Measurements from ENCODE around the gene LRRC8C. TPM values are rescaled to one million over a fixed set of nuclear protein-coding genes. Genes with fewer than 3 reads are reported as not detected.

LRRC8C gene
- total and polyA plus RNA-seq, 4 donors = 0.63 to 3.5 (median 1.5) TPM

DNA sequence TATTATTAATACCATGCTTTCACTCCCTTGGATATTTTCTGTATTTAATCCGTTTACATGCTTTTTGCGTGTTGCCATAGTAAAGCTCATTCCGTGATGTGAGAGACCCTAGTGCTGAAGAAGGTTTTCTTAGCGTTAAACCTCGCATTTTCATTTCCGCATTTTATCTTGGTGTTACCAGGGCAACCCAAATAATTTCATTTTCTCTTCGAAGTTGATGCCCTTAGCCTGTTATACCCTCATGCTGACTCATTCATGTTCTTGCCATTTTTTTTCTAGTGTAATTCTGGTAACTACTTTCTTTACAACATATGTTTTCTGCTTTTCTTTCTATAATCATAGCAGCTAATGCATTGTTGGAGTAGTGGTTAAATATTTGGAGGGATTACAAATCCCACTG lies 37.2 kb downstream of the LRRC8C start:
- Histone ChIP-seq H3K4me1 (ENCODE audit: control insufficient read depth in 4 of 4, insufficient read depth in 4 of 4, low read length in 3 of 4) (peaks cover 0 to 3% (median 0%) of the 10 kb centered on the region in 4 donors), H3K9me3 (ENCODE audit: control insufficient read depth in 4 of 4, low read length in 3 of 4) (peaks cover 0 to 3% (median 0%) of the 10 kb centered on the region in 4 donors), H3K27me3 (ENCODE audit: control insufficient read depth in 4 of 4, insufficient read depth in 4 of 4, low read length in 3 of 4) (no peaks in the 10 kb centered on the region), H3K9ac (ENCODE audit: low read depth in 1 of 2, low read length in 2 of 2) (no peak overlapping the region), H3K27ac (ENCODE audit: low read depth in 1 of 2, low read length in 2 of 2) (no peak overlapping the region), H3K4me3 (ENCODE audit: low read depth in 1 of 3, low read length in 3 of 3) (no peak overlapping the region), H3K36me3 (ENCODE audit: control insufficient read depth in 4 of 4, insufficient read depth in 3 of 4, low read depth in 1 of 4, low read length in 3 of 4) (no peaks in the 10 kb centered on the region)
- WGBS = 66% methylated on average over 7 of the region's 7 CpGs
- DNase-seq (ENCODE audit: low spot score) = no peak
- TF ChIP-seq MAX (IDR thresholded peaks at IDR 0.05) (no peak), JUND (IDR thresholded peaks at IDR 0.05) (peak in 1 of 2 donors; percentile 30), HNF4A (conservative IDR thresholded peaks at IDR 0.05) (no peak)
- TF ChIP-seq, protein P1, sequence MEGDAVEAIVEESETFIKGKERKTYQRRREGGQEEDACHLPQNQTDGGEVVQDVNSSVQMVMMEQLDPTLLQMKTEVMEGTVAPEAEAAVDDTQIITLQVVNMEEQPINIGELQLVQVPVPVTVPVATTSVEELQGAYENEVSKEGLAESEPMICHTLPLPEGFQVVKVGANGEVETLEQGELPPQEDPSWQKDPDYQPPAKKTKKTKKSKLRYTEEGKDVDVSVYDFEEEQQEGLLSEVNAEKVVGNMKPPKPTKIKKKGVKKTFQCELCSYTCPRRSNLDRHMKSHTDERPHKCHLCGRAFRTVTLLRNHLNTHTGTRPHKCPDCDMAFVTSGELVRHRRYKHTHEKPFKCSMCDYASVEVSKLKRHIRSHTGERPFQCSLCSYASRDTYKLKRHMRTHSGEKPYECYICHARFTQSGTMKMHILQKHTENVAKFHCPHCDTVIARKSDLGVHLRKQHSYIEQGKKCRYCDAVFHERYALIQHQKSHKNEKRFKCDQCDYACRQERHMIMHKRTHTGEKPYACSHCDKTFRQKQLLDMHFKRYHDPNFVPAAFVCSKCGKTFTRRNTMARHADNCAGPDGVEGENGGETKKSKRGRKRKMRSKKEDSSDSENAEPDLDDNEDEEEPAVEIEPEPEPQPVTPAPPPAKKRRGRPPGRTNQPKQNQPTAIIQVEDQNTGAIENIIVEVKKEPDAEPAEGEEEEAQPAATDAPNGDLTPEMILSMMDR (IDR thresholded peaks at IDR 0.05; ENCODE audit: low read depth, low read length, missing input control) = no peak
- TF ChIP-seq, protein P2, sequence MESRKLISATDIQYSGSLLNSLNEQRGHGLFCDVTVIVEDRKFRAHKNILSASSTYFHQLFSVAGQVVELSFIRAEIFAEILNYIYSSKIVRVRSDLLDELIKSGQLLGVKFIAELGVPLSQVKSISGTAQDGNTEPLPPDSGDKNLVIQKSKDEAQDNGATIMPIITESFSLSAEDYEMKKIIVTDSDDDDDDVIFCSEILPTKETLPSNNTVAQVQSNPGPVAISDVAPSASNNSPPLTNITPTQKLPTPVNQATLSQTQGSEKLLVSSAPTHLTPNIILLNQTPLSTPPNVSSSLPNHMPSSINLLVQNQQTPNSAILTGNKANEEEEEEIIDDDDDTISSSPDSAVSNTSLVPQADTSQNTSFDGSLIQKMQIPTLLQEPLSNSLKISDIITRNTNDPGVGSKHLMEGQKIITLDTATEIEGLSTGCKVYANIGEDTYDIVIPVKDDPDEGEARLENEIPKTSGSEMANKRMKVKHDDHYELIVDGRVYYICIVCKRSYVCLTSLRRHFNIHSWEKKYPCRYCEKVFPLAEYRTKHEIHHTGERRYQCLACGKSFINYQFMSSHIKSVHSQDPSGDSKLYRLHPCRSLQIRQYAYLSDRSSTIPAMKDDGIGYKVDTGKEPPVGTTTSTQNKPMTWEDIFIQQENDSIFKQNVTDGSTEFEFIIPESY (IDR thresholded peaks at IDR 0.05) = no peak

GRCh38 chr1:89670711-89671110 lies 37.8 kb downstream of the LRRC8C start:
- H3K27ac ChIP-seq (ENCODE audit: low read depth in 1 of 2, low read length in 2 of 2) = no peak overlapping the region
- H3K27me3 ChIP-seq (ENCODE audit: control insufficient read depth in 4 of 4, insufficient read depth in 4 of 4, low read length in 3 of 4) = no peaks in the 10 kb centered on the region
- peaks cover 0 to 3% (median 0%) of the 10 kb centered on the region in 4 donors for H3K4me1 ChIP-seq (ENCODE audit: control insufficient read depth in 4 of 4, insufficient read depth in 4 of 4, low read length in 3 of 4)
- no peaks in the 10 kb centered on the region for H3K36me3 ChIP-seq (ENCODE audit: control insufficient read depth in 4 of 4, insufficient read depth in 3 of 4, low read depth in 1 of 4, low read length in 3 of 4)
- TF ChIP-seq EGR1 (IDR thresholded peaks at IDR 0.05; ENCODE audit: low read depth in 2 of 2) (no peak), FOXA1 (IDR thresholded peaks at IDR 0.05) (no peak), MAX (IDR thresholded peaks at IDR 0.05) (no peak), FOXA2 (IDR thresholded peaks at IDR 0.05) (no peak)
- no peak for DNase-seq (ENCODE audit: low spot score)
- H3K4me3 ChIP-seq (ENCODE audit: low read depth in 1 of 3, low read length in 3 of 3) = no peak overlapping the region
- no peak overlapping the region for H3K9ac ChIP-seq (ENCODE audit: low read depth in 1 of 2, low read length in 2 of 2)
- peaks cover 0 to 3% (median 0%) of the 10 kb centered on the region in 4 donors for H3K9me3 ChIP-seq (ENCODE audit: control insufficient read depth in 4 of 4, low read length in 3 of 4)

DNA sequence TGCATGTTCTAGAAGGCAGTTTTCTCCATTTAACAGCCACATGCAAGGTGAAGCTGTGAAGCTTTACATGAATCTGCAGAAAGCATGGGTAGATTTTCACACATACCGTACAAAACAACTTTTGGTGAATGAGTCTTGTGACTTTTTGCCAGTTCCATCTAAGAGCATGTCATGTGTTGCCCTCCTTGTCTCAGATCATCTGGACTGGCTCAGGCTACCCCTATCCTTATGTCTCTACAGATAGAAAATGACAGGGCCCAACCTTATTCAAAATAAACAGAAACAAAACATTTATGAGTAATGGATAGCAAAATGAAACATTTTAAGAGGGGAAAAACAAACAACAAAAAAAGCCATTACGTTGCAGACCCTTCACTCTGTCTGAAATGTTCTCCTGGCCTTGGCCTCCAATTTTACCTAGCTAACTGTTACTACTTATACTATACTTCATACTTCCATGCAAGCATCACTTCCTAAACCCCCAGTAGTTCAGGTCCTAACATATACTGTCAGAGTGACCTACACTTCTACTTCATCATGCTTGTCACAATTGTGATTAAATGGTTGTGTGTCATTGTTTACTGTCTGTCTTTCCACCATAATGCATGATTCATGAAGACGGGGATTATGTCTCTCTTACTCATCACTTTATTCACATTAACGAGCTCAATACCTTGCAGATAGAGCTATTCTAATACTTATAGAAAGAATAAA lies 39.0 kb downstream of the LRRC8C start:
- TF ChIP-seq GABPA (IDR thresholded peaks at IDR 0.05 in 1 of 2, conservative IDR thresholded peaks at IDR 0.05 in 1 of 2) (no peak), JUND (IDR thresholded peaks at IDR 0.05) (no peak), HNF4A (conservative IDR thresholded peaks at IDR 0.05) (no peak), NR2F2 (IDR thresholded peaks at IDR 0.05) (no peak), TAF1 (conservative IDR thresholded peaks at IDR 0.05) (no peak), FOXA1 (IDR thresholded peaks at IDR 0.05) (no peak), RXRA (IDR thresholded peaks at IDR 0.05) (no peak), YY1 (IDR thresholded peaks at IDR 0.05) (no peak), MAX (IDR thresholded peaks at IDR 0.05) (no peak), EGR1 (IDR thresholded peaks at IDR 0.05; ENCODE audit: low read depth in 2 of 2) (no peak)
- TF ChIP-seq, protein P2 (IDR thresholded peaks at IDR 0.05) = no peak
- TF ChIP-seq, protein P3, sequence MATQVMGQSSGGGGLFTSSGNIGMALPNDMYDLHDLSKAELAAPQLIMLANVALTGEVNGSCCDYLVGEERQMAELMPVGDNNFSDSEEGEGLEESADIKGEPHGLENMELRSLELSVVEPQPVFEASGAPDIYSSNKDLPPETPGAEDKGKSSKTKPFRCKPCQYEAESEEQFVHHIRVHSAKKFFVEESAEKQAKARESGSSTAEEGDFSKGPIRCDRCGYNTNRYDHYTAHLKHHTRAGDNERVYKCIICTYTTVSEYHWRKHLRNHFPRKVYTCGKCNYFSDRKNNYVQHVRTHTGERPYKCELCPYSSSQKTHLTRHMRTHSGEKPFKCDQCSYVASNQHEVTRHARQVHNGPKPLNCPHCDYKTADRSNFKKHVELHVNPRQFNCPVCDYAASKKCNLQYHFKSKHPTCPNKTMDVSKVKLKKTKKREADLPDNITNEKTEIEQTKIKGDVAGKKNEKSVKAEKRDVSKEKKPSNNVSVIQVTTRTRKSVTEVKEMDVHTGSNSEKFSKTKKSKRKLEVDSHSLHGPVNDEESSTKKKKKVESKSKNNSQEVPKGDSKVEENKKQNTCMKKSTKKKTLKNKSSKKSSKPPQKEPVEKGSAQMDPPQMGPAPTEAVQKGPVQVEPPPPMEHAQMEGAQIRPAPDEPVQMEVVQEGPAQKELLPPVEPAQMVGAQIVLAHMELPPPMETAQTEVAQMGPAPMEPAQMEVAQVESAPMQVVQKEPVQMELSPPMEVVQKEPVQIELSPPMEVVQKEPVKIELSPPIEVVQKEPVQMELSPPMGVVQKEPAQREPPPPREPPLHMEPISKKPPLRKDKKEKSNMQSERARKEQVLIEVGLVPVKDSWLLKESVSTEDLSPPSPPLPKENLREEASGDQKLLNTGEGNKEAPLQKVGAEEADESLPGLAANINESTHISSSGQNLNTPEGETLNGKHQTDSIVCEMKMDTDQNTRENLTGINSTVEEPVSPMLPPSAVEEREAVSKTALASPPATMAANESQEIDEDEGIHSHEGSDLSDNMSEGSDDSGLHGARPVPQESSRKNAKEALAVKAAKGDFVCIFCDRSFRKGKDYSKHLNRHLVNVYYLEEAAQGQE (IDR thresholded peaks at IDR 0.05) = no peak
- TF ChIP-seq, protein P4, sequence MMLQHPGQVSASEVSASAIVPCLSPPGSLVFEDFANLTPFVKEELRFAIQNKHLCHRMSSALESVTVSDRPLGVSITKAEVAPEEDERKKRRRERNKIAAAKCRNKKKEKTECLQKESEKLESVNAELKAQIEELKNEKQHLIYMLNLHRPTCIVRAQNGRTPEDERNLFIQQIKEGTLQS (IDR thresholded peaks at IDR 0.05) = no peak
- H3K4me1 ChIP-seq (ENCODE audit: control insufficient read depth in 4 of 4, insufficient read depth in 4 of 4, low read length in 3 of 4) = peaks cover 0 to 3% (median 0%) of the 10 kb centered on the region in 4 donors
- H3K27me3 ChIP-seq (ENCODE audit: control insufficient read depth in 4 of 4, insufficient read depth in 4 of 4, low read length in 3 of 4) = no peaks in the 10 kb centered on the region
- WGBS = 78% methylated on average over 4 of the region's 4 CpGs
- H3K4me3 ChIP-seq (ENCODE audit: low read depth in 1 of 3, low read length in 3 of 3) = no peak overlapping the region
- no peak for DNase-seq (ENCODE audit: low spot score)
- H3K9me3 ChIP-seq (ENCODE audit: control insufficient read depth in 4 of 4, low read length in 3 of 4) = peaks cover 0 to 3% (median 0%) of the 10 kb centered on the region in 4 donors
- no peak overlapping the region for H3K27ac ChIP-seq (ENCODE audit: low read depth in 1 of 2, low read length in 2 of 2)
- H3K36me3 ChIP-seq (ENCODE audit: control insufficient read depth in 4 of 4, insufficient read depth in 3 of 4, low read depth in 1 of 4, low read length in 3 of 4) = no peaks in the 10 kb centered on the region
- H3K9ac ChIP-seq (ENCODE audit: low read depth in 1 of 2, low read length in 2 of 2) = no peak overlapping the region

Measured in liver (tissue), 9 donors.